ENCODE results near the gene COL15A1.
"Not testable (repeated sequence)": the region's sequence is repeated elsewhere in the genome, so short reads cannot be mapped to it uniquely, and the experiment has no call there.

COL15A1 gene

GRCh38 chr9:98943682-98944056 lies at the start of gene COL15A1:
COL15A1 (plus strand) TSS chr9:98943907; CDS start chr9:98944062, 155 bp downstream.
- DNase-seq (ENCODE audit: low read depth, low spot score), result no peak

GRCh38 chr9:98894171-98894570 lies 49.5 kb upstream of the COL15A1 start:
- DNase-seq (ENCODE audit: low read depth, low spot score), result no peak

DNA sequence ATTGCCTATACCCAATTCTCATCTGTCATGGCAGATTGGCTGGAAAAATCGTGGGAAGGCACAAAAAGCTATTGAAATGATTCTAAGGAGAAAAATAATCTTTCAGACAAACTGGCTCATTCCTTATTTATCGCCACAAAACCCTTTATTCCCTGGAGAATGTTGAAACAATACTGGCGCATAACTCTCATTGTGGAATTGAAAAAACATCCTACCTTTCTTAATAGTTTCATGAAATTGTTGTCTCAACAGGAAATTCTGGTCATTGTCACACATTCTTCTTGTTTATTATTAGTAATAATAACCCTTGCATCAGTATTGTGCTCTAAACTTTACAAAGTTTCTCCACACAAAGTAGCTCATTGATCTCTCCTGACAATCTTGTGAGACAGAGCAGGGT lies 48.9 kb upstream of the COL15A1 start:
- no peak for DNase-seq (ENCODE audit: low read depth, low spot score)

- DNase-seq (ENCODE audit: low read depth, low spot score), result no peak
These were observed 47.1 kb upstream of the COL15A1 start for GRCh38 chr9:98896632-98897031.

GRCh38 chr9:98897745-98898144 lies 46.0 kb upstream of the COL15A1 start:
- no peak for DNase-seq (ENCODE audit: low read depth, low spot score)

DNA sequence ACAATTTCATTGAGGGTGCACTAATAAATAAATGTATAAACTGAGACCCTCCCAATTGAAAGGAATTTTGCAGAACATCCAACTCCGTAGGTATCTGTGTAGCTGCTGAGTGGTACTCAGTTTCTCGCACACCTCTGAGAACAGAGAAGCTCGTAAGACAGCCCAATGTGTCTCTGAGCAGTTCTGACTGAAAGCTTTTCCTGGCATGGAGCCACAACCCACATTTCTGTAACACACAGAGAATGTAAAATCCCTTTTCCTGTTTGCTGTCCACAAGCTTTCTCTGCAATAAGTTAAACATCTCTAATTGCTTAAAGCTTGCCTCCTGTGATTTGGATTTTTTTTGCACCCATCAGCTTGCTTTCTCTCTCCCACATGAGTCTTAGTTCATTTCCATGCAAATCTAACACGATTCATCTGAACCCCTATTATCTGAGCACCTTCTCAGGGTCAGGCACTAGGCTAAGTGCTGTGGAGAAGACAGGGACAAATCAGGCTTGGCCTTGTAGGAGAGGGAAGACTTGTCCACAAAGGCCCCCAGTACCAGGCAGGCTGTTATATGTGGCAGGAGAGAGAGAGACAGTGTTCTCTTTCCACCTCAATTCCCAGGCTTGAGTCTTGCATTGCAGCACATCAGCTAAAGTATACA lies 44.2 kb upstream of the COL15A1 start:
- no peak for DNase-seq (ENCODE audit: low read depth, low spot score)

DNA sequence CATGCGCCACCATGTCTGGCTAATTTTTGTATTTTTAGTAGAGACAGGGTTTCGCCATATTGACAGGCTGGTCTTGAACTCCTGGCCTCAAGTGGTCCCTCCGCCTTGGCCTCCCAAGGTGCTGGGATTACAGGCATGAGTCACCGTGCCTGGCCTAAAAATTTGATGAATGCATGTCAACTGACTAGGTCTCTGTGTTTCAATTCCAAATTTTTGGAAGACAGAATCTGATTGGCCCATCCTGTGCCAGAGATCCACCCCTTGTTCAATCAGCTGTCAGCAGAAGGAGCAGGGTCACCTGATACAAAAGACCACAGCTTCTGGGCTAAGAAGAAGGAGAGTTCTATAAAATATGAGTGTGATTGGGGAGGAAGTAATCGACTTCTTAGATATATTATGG lies 43.5 kb upstream of the COL15A1 start:
- no peak for DNase-seq (ENCODE audit: low read depth, low spot score)

DNA sequence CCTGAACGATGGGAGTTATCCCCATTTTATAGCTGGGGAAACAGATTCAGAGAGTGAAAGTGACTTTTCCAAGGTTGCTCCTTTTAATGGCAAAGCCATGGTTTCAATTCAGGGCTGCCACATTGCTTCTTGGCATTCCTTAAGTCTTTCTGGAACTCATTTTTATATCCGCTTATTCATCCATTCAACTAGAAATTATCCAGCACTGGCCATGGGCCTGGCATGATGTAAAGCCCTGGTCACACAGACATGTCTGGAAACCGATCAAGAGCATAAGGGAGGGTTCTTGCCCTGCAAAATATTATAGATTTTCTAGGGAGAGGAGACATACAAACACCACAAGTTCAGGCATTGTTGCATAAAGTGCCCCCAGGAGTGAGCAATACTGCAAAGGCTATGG lies 43.0 kb upstream of the COL15A1 start:
- DNase-seq (ENCODE audit: low read depth, low spot score), result no peak

DNA sequence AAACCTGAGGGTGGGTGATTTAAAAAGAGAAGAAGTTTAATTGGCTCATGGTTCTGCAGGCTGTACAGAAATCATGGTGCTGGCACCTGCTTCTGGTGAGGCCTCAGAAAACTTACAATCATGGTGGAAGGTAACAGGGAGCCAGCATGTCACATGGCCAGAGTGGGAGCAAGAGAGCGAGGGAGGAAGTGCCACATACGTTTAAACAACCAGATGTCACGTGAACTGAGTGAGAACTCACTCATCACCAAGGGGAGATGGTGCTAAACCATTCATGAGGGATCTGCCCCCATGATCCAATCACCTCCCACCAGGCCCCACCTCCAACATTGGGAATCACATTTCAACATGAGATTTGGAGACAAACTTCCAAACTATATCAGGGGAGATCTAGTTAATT lies 41.9 kb upstream of the COL15A1 start:
- DNase-seq (ENCODE audit: low read depth, low spot score), result not testable (repeated sequence)

- DNase-seq (ENCODE audit: low read depth, low spot score), result no peak
These were observed 41.2 kb upstream of the COL15A1 start for GRCh38 chr9:98902516-98902915.

DNA sequence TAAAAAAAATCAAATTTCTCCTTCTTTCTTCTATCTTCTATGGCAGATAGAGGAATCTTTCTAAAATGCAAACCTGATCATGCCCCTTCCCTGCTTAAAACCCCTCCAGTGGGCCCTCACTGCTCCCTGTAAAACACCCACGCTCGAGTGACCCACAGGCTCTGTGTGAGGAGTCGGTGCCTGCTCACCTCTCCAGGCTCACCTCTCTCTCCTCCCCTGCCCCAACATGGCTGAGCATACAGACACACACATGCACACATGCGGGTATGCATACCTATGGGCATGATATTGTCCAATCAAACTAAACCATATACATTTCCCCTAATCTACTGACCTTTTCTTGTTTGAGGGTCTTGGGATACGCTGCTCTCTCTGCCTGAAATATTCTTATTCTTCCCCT lies 40.8 kb upstream of the COL15A1 start:
- DNase-seq (ENCODE audit: low read depth, low spot score), result no peak

DNA sequence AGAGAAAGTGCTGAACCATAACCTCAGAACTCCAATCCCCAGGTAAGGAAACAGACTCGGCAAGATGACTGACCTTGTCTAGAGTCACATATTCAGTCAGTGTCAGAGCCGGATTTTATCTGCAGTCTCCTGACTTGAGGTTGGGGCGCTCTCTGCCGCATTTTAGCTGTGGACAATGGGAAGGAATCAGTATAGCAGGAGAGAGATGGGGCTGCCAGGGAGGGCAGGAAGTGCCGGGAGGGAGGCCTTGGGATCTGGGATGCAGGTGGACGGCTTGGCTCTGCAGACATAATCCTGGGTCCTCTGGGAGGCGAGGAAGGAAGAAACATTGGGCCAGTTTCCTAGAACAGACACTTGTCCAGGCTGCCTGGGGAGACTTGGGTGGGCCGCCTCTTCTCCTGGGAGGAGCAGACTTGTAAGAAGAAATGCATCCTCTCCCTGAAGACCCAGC lies 39.7 kb upstream of the COL15A1 start:
- DNase-seq (ENCODE audit: low read depth, low spot score), result no peak

DNA sequence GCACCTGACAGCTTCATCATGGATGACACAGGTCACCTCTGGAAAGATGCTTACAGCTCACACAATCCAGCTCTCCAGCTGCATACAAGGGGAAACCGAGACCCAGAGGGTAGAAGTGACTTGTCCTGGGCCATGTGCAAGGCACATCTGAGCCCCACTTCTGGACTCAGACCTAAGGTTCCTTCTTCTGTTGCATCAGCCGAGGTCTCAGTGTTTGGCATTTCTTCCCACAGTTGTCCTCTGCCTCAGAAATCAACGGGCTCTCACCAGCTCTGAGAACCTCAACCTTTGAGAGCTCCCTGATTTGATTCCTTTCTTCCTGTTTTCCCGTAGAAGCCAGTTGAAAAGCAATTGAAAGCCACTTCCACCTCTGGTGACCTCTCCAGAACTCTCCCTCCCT lies 38.7 kb upstream of the COL15A1 start:
- no peak for DNase-seq (ENCODE audit: low read depth, low spot score)

DNA sequence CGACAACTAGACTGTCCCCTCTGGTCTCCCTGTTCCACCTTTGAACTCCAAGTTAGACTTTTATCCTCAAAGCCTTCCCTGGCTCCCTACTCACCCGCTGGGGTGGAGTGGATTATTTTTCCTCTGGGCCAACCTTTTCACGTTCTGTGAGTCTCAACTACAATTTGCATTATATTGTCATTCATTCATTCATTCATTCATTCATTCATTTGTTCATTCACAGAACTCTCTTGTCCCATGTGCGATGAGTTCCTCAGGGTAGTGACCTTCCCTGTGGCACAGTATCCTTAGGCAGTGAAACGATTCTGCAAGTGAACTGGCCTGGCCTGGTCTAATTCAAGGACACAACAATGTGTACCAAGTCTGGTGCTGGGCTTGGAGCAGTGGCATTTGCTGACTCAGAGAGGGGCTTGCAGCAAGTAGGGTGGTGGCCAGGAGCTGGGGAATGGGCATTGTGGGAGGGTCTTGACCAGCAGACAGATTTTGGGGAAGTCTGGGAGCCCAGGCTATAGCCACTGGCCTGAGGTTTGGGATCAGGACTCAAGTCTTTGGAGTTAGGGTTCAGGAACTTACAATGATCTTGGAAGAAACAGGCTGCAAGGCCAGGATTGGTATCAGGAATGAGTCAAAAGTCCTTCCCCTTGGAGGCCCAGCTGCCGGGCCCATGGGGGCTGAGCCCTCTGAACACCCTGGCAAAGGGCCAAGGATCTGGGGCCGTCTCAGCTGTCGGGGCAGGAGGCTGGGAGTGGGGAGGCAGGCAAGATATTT lies 37.2 kb upstream of the COL15A1 start:
- no peak for DNase-seq (ENCODE audit: low read depth, low spot score)

DNA sequence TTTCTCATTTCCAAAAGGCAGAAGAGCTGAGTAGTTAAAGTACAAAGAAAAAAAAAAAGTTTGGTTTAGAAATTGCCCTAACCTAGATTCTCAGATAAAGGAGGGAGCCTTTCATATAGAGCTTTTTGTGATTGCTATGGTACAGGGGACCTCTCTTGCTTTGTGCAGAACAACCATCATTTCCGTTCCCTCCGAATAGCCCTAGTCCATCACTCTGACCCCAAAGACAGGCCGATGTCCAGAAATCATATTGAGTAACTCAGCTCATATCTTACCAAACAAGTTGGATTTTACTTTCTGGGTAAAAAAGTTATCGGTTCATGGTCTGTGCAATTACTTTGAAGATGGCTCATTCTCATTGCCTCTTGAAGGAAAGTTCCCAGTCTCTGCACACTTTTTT lies 36.7 kb upstream of the COL15A1 start:
- no peak for DNase-seq (ENCODE audit: low read depth, low spot score)

GRCh38 chr9:98908897-98909634 lies 34.6 kb upstream of the COL15A1 start:
- DNase-seq (ENCODE audit: low read depth, low spot score), result no peak

- DNase-seq (ENCODE audit: low read depth, low spot score), result no peak
These were observed 33.8 kb upstream of the COL15A1 start for GRCh38 chr9:98909935-98910334.

- DNase-seq (ENCODE audit: low read depth, low spot score), result no peak
These were observed 32.7 kb upstream of the COL15A1 start for GRCh38 chr9:98911042-98911441.

DNA sequence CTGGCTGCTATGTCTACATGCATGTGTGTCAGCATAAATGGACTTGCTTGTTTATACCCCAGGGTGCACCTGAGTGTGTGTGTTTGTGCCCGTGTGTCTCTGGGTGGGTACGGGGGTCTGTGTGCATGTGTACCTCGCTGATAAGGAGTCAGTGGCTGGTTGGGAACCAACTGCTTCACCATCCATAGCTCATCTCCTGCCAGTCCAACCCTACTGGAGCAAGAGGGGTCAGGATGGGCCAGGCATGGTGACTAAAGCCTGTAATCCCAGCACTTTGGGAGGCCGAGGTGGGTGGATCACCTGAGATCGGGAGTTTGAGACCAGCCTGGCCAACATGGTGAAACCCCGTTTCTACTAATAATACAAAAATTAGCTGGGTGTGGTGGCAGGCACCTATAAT lies 32.0 kb upstream of the COL15A1 start:
- not testable (repeated sequence) for DNase-seq (ENCODE audit: low read depth, low spot score)

GRCh38 chr9:98912450-98912849 lies 31.3 kb upstream of the COL15A1 start:
- no peak for DNase-seq (ENCODE audit: low read depth, low spot score)

GRCh38 chr9:98913044-98913443 lies 30.7 kb upstream of the COL15A1 start:
- no peak for DNase-seq (ENCODE audit: low read depth, low spot score)

DNA sequence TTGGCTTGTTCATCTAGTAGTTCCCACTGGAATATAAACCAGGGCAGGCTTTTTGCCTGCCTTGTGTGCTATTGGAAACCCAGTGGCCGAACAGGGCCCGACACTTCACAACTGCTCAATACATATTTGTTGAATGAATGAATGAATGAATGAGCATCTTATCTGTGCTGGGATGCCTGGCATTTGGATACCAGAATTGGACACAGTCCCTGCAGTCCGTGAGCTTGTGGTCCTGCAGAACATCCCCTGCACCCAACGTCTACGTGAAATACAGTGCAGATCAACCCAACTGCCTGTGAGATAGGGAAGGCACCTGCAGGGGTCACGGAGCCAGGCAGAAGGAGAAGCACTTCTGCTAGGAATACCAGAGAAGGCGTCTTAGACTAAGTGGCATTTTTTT lies 30.0 kb upstream of the COL15A1 start:
- no peak for DNase-seq (ENCODE audit: low read depth, low spot score)

GRCh38 chr9:98915599-98915998 lies 28.1 kb upstream of the COL15A1 start:
- no peak for DNase-seq (ENCODE audit: low read depth, low spot score)
